AG10803 (cell line): ENCODE results near the gene RUVBL1.

ENCODE experiments used
- DNase-seq: peaks from one replicate; pipeline ENCODE4 v3.0.0; 2010; ENCODE audit warnings: low read depth
- H3K4me3 ChIP-seq: 2 replicates; pipeline ENCODE4 v1.5.1; 2011; ENCODE audit warnings: mild to moderate bottlenecking, low read length, control low read depth
- CTCF ChIP-seq: conservative IDR thresholded peaks from 2 replicates; pipeline ENCODE4 v1.5.1; 2011; ENCODE audit warnings: mild to moderate bottlenecking, low read length, control low read depth, inconsistent platforms

RUVBL1 gene

GRCh38 chr3:128060473-128061381 is 62.9 kb downstream of the RUVBL1 start:
- TF ChIP-seq CTCF = peak; percentile 33
- no peak overlapping the region for H3K4me3 ChIP-seq
- DNase-seq = peak; percentile 98

GRCh38 chr3:128056258-128056657 is 67.4 kb downstream of the RUVBL1 start:
- no peak for TF ChIP-seq CTCF
- H3K4me3 ChIP-seq = no peak overlapping the region
- DNase-seq = no peak

- peak overlapping the region; percentile 95 for H3K4me3 ChIP-seq
- TF ChIP-seq CTCF = no peak
- DNase-seq = peak; percentile 59
Measured at GRCh38 chr3:128054367-128054766, 69.2 kb downstream of the RUVBL1 start.

- H3K4me3 ChIP-seq = peak overlapping the region; percentile 95
- no peak for DNase-seq
- no peak for TF ChIP-seq CTCF
Measured at GRCh38 chr3:128053614-128054013, 70.0 kb downstream of the RUVBL1 start.

GRCh38 chr3:128052595-128053351 is 70.8 kb downstream of the RUVBL1 start:
- no peak for DNase-seq
- peak overlapping the region; percentile 95 for H3K4me3 ChIP-seq
- 0 out of 2 replicates have a peak, but pooled peaks have one; percentile 3 for TF ChIP-seq CTCF

GRCh38 chr3:128051837-128052594 is 71.6 kb downstream of the RUVBL1 start, which contains the start of gene SEC61A1:
Gene SEC61A1 (plus strand): TSS chr3:128052437. CDS start chr3:128052553, 116 bp downstream.
- DNase-seq = peak; percentile 95
- no peak for TF ChIP-seq CTCF
- peak within 1 kb of the TSS; percentile 95 for H3K4me3 ChIP-seq
